Neural cell (in vitro differentiated cells): ENCODE measurements around the gene COPS2. TPM values are rescaled to one million over a fixed set of nuclear protein-coding genes. Genes with fewer than 3 reads are reported as not detected.

ENCODE experiments used
- H2AFZ ChIP-seq: fragments of 200-600, 300-800 bp; sonication (generic), shearing (Covaris generic); 2 replicates; pipeline ENCODE4 v1.6.0; 2014; ENCODE audit warnings: low read depth, mild to moderate bottlenecking, antibody characterized with exemption, low read length, moderate library complexity
- H3F3A ChIP-seq: fragments of 200-600 bp; shearing (Covaris generic); 2 replicates; pipeline ENCODE4 v1.6.1; 2016; ENCODE audit warnings: mild to moderate bottlenecking, moderate library complexity, mixed read lengths, antibody characterized with exemption, low read length; ENCODE audit not compliant: insufficient read depth, poor library complexity, severe bottlenecking
- H3K27ac ChIP-seq: fragments of 200-600, 300-800 bp; sonication (generic), shearing (Covaris generic); 2 replicates; pipeline ENCODE4 v1.5.1; 2014; ENCODE audit warnings: mild to moderate bottlenecking, low read length, moderate library complexity
- H3K27me3 ChIP-seq: fragments of 300-800, 200-600 bp; sonication (generic), shearing (Covaris generic); 2 replicates; pipeline ENCODE4 v1.6.0; 2014; ENCODE audit warnings: mild to moderate bottlenecking, low read depth, low read length, moderate library complexity; ENCODE audit not compliant: insufficient read depth
- H3K36me3 ChIP-seq: fragments of 300-800, 200-600 bp; sonication (generic), shearing (Covaris generic); 2 replicates; pipeline ENCODE4 v1.5.1; 2014; ENCODE audit warnings: mild to moderate bottlenecking, antibody characterized with exemption, low read length, moderate library complexity; ENCODE audit not compliant: insufficient read depth
- H3K4me2 ChIP-seq: fragments of 300-800, 200-600 bp; sonication (generic), shearing (Covaris generic); 2 replicates; pipeline ENCODE4 v1.6.0; 2014; ENCODE audit warnings: mild to moderate bottlenecking, low read length
- H3K4me3 ChIP-seq: fragments of 300-800, 200-600 bp; sonication (generic), shearing (Covaris generic); 2 replicates; pipeline ENCODE4 v1.5.1; 2014; ENCODE audit warnings: mild to moderate bottlenecking, low read length, moderate library complexity
- H3K79me2 ChIP-seq: fragments of 200-600 bp; shearing (Covaris generic); replicated peaks from 2 replicates; pipeline ENCODE4 v1.6.0; 2014; ENCODE audit warnings: mild to moderate bottlenecking, low read length, moderate library complexity; ENCODE audit not compliant: insufficient read depth
- H3K9ac ChIP-seq: fragments of 300-800, 200-600 bp; sonication (generic), shearing (Covaris generic); 2 replicates; pipeline ENCODE4 v1.6.1; 2016; ENCODE audit warnings: mild to moderate bottlenecking, low read length, mixed read lengths
- H3K9me2 ChIP-seq: fragments of 200-600 bp; shearing (Covaris generic); 2 replicates; pipeline ENCODE4 v1.6.1; 2016; ENCODE audit warnings: mild to moderate bottlenecking, low read length, mixed read lengths; ENCODE audit not compliant: insufficient read depth
- H3K9me3 ChIP-seq: fragments of 200-600, 300-800 bp; sonication (generic), shearing (Covaris generic); 2 replicates; pipeline ENCODE4 v1.6.1; 2016; ENCODE audit warnings: mild to moderate bottlenecking, mixed run types, low read length, moderate library complexity, mixed read lengths
- H4K20me1 ChIP-seq: fragments of 200-600 bp; shearing (Covaris generic); 2 replicates; pipeline ENCODE4 v1.6.1; 2016; ENCODE audit warnings: mild to moderate bottlenecking, mixed run types; ENCODE audit not compliant: insufficient read depth
- CTCF ChIP-seq: fragments of 450-650 bp; IDR thresholded peaks from 2 replicates; pipeline ENCODE4 v1.5.1; 2014; ENCODE audit warnings: antibody characterized with exemption, mild to moderate bottlenecking, moderate library complexity; ENCODE audit not compliant: poor library complexity, severe bottlenecking
- EP300 ChIP-seq: fragments of 450-650 bp; conservative IDR thresholded peaks from 2 replicates; pipeline ENCODE4 v1.6.1; 2014; ENCODE audit warnings: antibody characterized with exemption, mild to moderate bottlenecking, moderate library complexity; ENCODE audit not compliant: poor library complexity, severe bottlenecking
- EZH2 ChIP-seq: fragments of 200-600, 300-800 bp; shearing (Covaris generic), sonication (generic); IDR thresholded peaks from 2 replicates; pipeline ENCODE4 v1.6.1; 2014; ENCODE audit warnings: antibody characterized with exemption, low read length, borderline replicate concordance, mild to moderate bottlenecking; ENCODE audit not compliant: insufficient read depth, poor library complexity, severe bottlenecking
- MXI1 ChIP-seq: fragments of 450-650 bp; conservative IDR thresholded peaks from 2 replicates; pipeline ENCODE4 v1.6.1; 2014; ENCODE audit warnings: antibody characterized with exemption, mild to moderate bottlenecking; ENCODE audit not compliant: poor library complexity, severe bottlenecking
- POLR2AphosphoS5 ChIP-seq: IDR thresholded peaks from 2 replicates; pipeline ENCODE4 v1.6.1; 2012
- RAD21 ChIP-seq: fragments of 450-650 bp; conservative IDR thresholded peaks from 2 replicates; pipeline ENCODE4 v1.6.1; 2014; ENCODE audit warnings: antibody characterized with exemption, mild to moderate bottlenecking, moderate library complexity
- SMC3 ChIP-seq: fragments of 450-650 bp; conservative IDR thresholded peaks from 2 replicates; pipeline ENCODE4 v1.6.1; 2014; ENCODE audit warnings: antibody characterized with exemption, mild to moderate bottlenecking, moderate library complexity; ENCODE audit not compliant: poor library complexity
- TAF1 ChIP-seq: IDR thresholded peaks from 2 replicates; pipeline ENCODE4 v1.6.1; 2012; ENCODE audit warnings: low read depth
- polyA plus RNA-seq: library from polyadenylated mRNA; depleted of rRNA; stranded (reverse); fragments of >200 nt; gene quantifications from 2 replicates; pipeline ENCODE4 v1.2.3, GENCODE V29; 2014
- TF ChIP-seq, protein P1 (sequence below): IDR thresholded peaks from 2 replicates; pipeline ENCODE4 v1.6.1; 2012; ENCODE audit warnings: borderline replicate concordance

Gene COPS2
- polyA plus RNA-seq, 1 donor from 2014 or later, result 88.8 TPM

- Histone ChIP-seq H4K20me1 (no peaks in the 10 kb centered on the region), H3K27me3 (no peaks in the 10 kb centered on the region), H3K79me2 (peaks cover 92% of the 10 kb centered on the region), H3F3A (no peaks in the 10 kb centered on the region), H3K4me2 (no peak overlapping the region), H2AFZ (no peak overlapping the region), H3K4me3 (no peak overlapping the region), H3K9me3 (no peaks in the 10 kb centered on the region), H3K9me2 (no peaks in the 10 kb centered on the region), H3K9ac (no peak overlapping the region), H3K36me3 (no peaks in the 10 kb centered on the region), H3K27ac (no peak overlapping the region)
- no peak for TF ChIP-seq EP300
These were observed 6.7 kb downstream of the COPS2 start for GRCh38 chr15:49148727-49149126.

DNA sequence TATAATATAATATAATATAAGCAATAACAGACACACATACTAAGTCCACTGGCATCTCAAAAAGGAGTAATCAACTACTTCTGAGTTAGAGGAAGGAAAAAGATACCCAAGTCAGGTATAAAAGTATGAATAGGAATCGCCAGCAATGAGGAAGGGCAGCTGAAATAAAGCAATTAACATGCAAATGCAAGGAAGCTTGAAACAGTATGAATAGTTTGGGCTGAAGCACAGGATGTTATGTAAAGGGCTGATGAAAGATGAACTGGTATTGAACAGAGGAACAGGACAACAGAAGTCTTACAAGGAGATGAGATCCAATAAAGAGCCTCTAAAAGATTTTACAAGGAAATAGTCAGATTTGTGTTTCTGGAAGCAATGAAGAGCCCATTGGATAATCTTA, 7.1 kb downstream of the COPS2 start:
- no peaks in the 10 kb centered on the region for H4K20me1 ChIP-seq
- H3K36me3 ChIP-seq, result no peaks in the 10 kb centered on the region
- H3K9ac ChIP-seq, result no peak overlapping the region
- H2AFZ ChIP-seq, result no peak overlapping the region
- no peak overlapping the region for H3K4me3 ChIP-seq
- TF ChIP-seq RAD21 (no peak), EP300 (no peak), TAF1 (no peak), SMC3 (no peak), MXI1 (no peak), EZH2 (no peak)
- peaks cover 87% of the 10 kb centered on the region for H3K79me2 ChIP-seq
- H3F3A ChIP-seq, result no peaks in the 10 kb centered on the region
- H3K27ac ChIP-seq, result no peak overlapping the region
- no peaks in the 10 kb centered on the region for H3K27me3 ChIP-seq
- H3K9me2 ChIP-seq, result no peaks in the 10 kb centered on the region
- no peaks in the 10 kb centered on the region for H3K9me3 ChIP-seq
- H3K4me2 ChIP-seq, result no peak overlapping the region

DNA sequence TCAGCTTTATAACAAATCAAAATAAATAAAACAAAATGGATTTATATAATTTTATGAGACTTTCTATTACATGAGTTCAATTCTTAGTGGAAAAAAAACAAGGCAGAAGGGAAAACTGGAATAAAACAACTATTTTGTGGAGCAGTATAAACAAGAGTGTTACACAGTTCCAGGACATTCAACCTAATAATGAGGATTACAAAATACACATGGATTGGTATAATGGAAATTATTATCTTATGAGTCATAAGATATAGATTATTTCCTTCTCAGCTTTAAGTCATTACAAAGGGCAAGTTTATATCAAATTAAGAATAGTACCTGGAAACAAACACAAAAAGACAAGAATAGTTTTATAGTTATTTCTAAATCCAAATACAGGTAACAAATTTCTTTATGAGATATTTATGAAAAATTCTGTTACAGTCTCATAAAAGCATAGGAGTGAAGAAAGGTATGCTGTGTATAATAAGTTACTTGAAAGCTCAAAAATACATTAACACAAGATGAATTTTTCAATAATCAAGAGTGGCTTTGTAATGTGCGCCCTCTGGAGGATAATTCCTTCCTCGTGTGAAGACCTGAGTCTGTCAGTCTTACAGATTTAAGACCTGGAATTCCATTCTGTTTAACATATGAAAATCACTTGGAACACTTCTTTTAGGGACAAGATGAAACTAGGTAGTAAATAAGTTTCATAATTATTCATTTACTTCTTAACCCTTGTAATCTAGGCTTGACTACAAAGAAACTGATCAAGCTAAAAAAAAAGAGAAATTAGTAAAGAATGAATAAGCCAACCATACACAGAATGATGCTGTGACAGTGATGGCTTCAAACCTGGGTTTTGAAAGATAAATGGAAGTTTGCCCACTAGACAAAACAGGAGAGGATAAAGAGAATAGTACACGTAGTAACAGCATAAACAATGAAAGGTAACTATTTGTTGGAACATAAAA, 9.5 kb downstream of the COPS2 start:
- H3K9me3 ChIP-seq, result no peaks in the 10 kb centered on the region
- peaks cover 64% of the 10 kb centered on the region for H3K79me2 ChIP-seq
- no peak overlapping the region for H3K9ac ChIP-seq
- peak; percentile 76 for TF ChIP-seq CTCF
- TF ChIP-seq POLR2AphosphoS5, result no peak
- TF ChIP-seq, protein P1, sequence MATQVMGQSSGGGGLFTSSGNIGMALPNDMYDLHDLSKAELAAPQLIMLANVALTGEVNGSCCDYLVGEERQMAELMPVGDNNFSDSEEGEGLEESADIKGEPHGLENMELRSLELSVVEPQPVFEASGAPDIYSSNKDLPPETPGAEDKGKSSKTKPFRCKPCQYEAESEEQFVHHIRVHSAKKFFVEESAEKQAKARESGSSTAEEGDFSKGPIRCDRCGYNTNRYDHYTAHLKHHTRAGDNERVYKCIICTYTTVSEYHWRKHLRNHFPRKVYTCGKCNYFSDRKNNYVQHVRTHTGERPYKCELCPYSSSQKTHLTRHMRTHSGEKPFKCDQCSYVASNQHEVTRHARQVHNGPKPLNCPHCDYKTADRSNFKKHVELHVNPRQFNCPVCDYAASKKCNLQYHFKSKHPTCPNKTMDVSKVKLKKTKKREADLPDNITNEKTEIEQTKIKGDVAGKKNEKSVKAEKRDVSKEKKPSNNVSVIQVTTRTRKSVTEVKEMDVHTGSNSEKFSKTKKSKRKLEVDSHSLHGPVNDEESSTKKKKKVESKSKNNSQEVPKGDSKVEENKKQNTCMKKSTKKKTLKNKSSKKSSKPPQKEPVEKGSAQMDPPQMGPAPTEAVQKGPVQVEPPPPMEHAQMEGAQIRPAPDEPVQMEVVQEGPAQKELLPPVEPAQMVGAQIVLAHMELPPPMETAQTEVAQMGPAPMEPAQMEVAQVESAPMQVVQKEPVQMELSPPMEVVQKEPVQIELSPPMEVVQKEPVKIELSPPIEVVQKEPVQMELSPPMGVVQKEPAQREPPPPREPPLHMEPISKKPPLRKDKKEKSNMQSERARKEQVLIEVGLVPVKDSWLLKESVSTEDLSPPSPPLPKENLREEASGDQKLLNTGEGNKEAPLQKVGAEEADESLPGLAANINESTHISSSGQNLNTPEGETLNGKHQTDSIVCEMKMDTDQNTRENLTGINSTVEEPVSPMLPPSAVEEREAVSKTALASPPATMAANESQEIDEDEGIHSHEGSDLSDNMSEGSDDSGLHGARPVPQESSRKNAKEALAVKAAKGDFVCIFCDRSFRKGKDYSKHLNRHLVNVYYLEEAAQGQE, result no peak
- no peak for TF ChIP-seq EZH2
- TF ChIP-seq RAD21, result peak; percentile 72
- no peak for TF ChIP-seq EP300
- peak; percentile 80 for TF ChIP-seq SMC3
- no peak for TF ChIP-seq MXI1
- H4K20me1 ChIP-seq, result no peaks in the 10 kb centered on the region
- H3K36me3 ChIP-seq, result peaks cover 9% of the 10 kb centered on the region
- no peaks in the 10 kb centered on the region for H3K27me3 ChIP-seq
- H3K27ac ChIP-seq, result no peak overlapping the region
- no peak overlapping the region for H3K4me3 ChIP-seq
- H3K4me2 ChIP-seq, result no peak overlapping the region
- H2AFZ ChIP-seq, result no peak overlapping the region
- H3K9me2 ChIP-seq, result no peaks in the 10 kb centered on the region
- H3F3A ChIP-seq, result no peaks in the 10 kb centered on the region
